ENCODE results near the gene MAMSTR. TPM values are rescaled to one million over a fixed set of nuclear protein-coding genes. Genes with fewer than 3 reads are reported as not detected.

MAMSTR gene
- total and polyA plus RNA-seq, 2 donors (not counting 1 experiment from before 2014, with no cell fraction given), result 0.84 to 0.99 TPM

- DNase-seq (ENCODE audit: low read depth in 2 of 2), result no peak
- Histone ChIP-seq H3K9ac (ENCODE audit: insufficient read depth, low read length) (no peak overlapping the region), H3K27ac (ENCODE audit: insufficient read depth, low read length) (no peak overlapping the region), H3K36me3 (ENCODE audit: control insufficient read depth, insufficient read depth, low read length) (no peaks in the 10 kb centered on the region), H3K4me2 (ENCODE audit: extremely low read depth, insufficient read depth, low read length) (no peak overlapping the region), H3K4me1 (ENCODE audit: control insufficient read depth, extremely low read depth, insufficient read depth, low read length) (no peaks in the 10 kb centered on the region), H3K4me3 (replicated peaks in 1 of 4; ENCODE audit: control extremely low read depth in 1 of 4, insufficient read depth in 1 of 4, low read depth in 3 of 4, low read length in 4 of 4) (no peak overlapping the region), H3K9me3 (ENCODE audit: control insufficient read depth, insufficient read depth, low read depth, low read length) (no peaks in the 10 kb centered on the region), H3K79me2 (ENCODE audit: control insufficient read depth, insufficient read depth, low read length) (no peaks in the 10 kb centered on the region), H4K20me1 (ENCODE audit: control insufficient read depth, extremely low read depth, insufficient read depth, low read length) (no peaks in the 10 kb centered on the region), H2AFZ (ENCODE audit: low read length) (no peak overlapping the region), H3K27me3 (ENCODE audit: control insufficient read depth, insufficient read depth, low read length) (no peaks in the 10 kb centered on the region)
- no peak for TF ChIP-seq EZH2 (IDR thresholded peaks at IDR 0.05; ENCODE audit: low read length, missing control alignments)
These were observed 14.1 kb downstream of the MAMSTR start for GRCh38 chr19:48705431-48705830.

- H3K27ac ChIP-seq (ENCODE audit: insufficient read depth, low read length), result no peak overlapping the region
- no peaks in the 10 kb centered on the region for H3K36me3 ChIP-seq (ENCODE audit: control insufficient read depth, insufficient read depth, low read length)
- no peaks in the 10 kb centered on the region for H3K27me3 ChIP-seq (ENCODE audit: control insufficient read depth, insufficient read depth, low read length)
- no peak overlapping the region for H3K9ac ChIP-seq (ENCODE audit: insufficient read depth, low read length)
- DNase-seq (ENCODE audit: low read depth in 2 of 2), result no peak
- H3K4me3 ChIP-seq (replicated peaks in 1 of 4; ENCODE audit: control extremely low read depth in 1 of 4, insufficient read depth in 1 of 4, low read depth in 3 of 4, low read length in 4 of 4), result no peak overlapping the region
- TF ChIP-seq CTCF (conservative IDR thresholded peaks at IDR 0.05 in 1 of 2, IDR thresholded peaks at IDR 0.05 in 1 of 2; ENCODE audit: low read depth in 1 of 2, low read length in 2 of 2) (no peak), EZH2 (IDR thresholded peaks at IDR 0.05; ENCODE audit: low read length, missing control alignments) (no peak)
- H2AFZ ChIP-seq (ENCODE audit: low read length), result no peak overlapping the region
- H3K9me3 ChIP-seq (ENCODE audit: control insufficient read depth, insufficient read depth, low read depth, low read length), result no peaks in the 10 kb centered on the region
- H3K79me2 ChIP-seq (ENCODE audit: control insufficient read depth, insufficient read depth, low read length), result no peaks in the 10 kb centered on the region
- H3K4me2 ChIP-seq (ENCODE audit: extremely low read depth, insufficient read depth, low read length), result no peak overlapping the region
- peaks cover 2% of the 10 kb centered on the region for H3K4me1 ChIP-seq (ENCODE audit: control insufficient read depth, extremely low read depth, insufficient read depth, low read length)
- H4K20me1 ChIP-seq (ENCODE audit: control insufficient read depth, extremely low read depth, insufficient read depth, low read length), result no peaks in the 10 kb centered on the region
These were observed 16.2 kb downstream of the MAMSTR start for GRCh38 chr19:48703316-48703715.

- H3K4me1 ChIP-seq (ENCODE audit: control insufficient read depth, extremely low read depth, insufficient read depth, low read length), result peaks cover 2% of the 10 kb centered on the region
- H3K79me2 ChIP-seq (ENCODE audit: control insufficient read depth, insufficient read depth, low read length), result no peaks in the 10 kb centered on the region
- no peaks in the 10 kb centered on the region for H4K20me1 ChIP-seq (ENCODE audit: control insufficient read depth, extremely low read depth, insufficient read depth, low read length)
- no peak overlapping the region for H3K4me2 ChIP-seq (ENCODE audit: extremely low read depth, insufficient read depth, low read length)
- no peaks in the 10 kb centered on the region for H3K36me3 ChIP-seq (ENCODE audit: control insufficient read depth, insufficient read depth, low read length)
- H3K27me3 ChIP-seq (ENCODE audit: control insufficient read depth, insufficient read depth, low read length), result no peaks in the 10 kb centered on the region
- H3K4me3 ChIP-seq (replicated peaks in 1 of 4; ENCODE audit: control extremely low read depth in 1 of 4, insufficient read depth in 1 of 4, low read depth in 3 of 4, low read length in 4 of 4), result no peak overlapping the region
- H3K9ac ChIP-seq (ENCODE audit: insufficient read depth, low read length), result no peak overlapping the region
- H3K27ac ChIP-seq (ENCODE audit: insufficient read depth, low read length), result no peak overlapping the region
- no peak overlapping the region for H2AFZ ChIP-seq (ENCODE audit: low read length)
- no peaks in the 10 kb centered on the region for H3K9me3 ChIP-seq (ENCODE audit: control insufficient read depth, insufficient read depth, low read depth, low read length)
- no peak for DNase-seq (ENCODE audit: low read depth in 2 of 2)
- no peak for TF ChIP-seq EZH2 (IDR thresholded peaks at IDR 0.05; ENCODE audit: low read length, missing control alignments)
- no peak for TF ChIP-seq CTCF (conservative IDR thresholded peaks at IDR 0.05 in 1 of 2, IDR thresholded peaks at IDR 0.05 in 1 of 2; ENCODE audit: low read depth in 1 of 2, low read length in 2 of 2)
These were observed 16.8 kb downstream of the MAMSTR start for GRCh38 chr19:48702701-48703100.

Data from fibroblast of lung (primary cell).